DND-41 (cell line): ENCODE results near the gene ZNF574.
A peak's percentile ranks its signal among the peaks of the same experiment; 100 is the strongest.

Source experiments
- ATAC-seq: fragments of 200-7000 bp; cut with Tn5 transposase; 3 replicates; pipeline ENCODE4 v1.9.1; 2021; ENCODE audit warnings: low read depth; ENCODE audit not compliant: insufficient read depth
- DNase-seq: peaks from one replicate; pipeline ENCODE4 v3.0.0-alpha.2; 2020
- H2AFZ ChIP-seq: 2 replicates; pipeline ENCODE4 v1.6.0; 2012; ENCODE audit warnings: low read depth, low read length
- H3K27ac ChIP-seq: 2 replicates; pipeline ENCODE4 v1.5.1; 2012; ENCODE audit warnings: low read length, inconsistent platforms
- H3K27me3 ChIP-seq: fragments of 200-600 bp; sonication (generic); 2 replicates; pipeline ENCODE4 v1.6.0; 2012; ENCODE audit warnings: low read length, mild to moderate bottlenecking, inconsistent platforms; ENCODE audit not compliant: insufficient read depth, poor library complexity
- H3K36me3 ChIP-seq: 2 replicates; pipeline ENCODE4 v1.5.1; 2012; ENCODE audit warnings: low read length, inconsistent platforms; ENCODE audit not compliant: insufficient read depth
- H3K4me1 ChIP-seq: 2 replicates; pipeline ENCODE4 v1.5.1; 2012; ENCODE audit warnings: mild to moderate bottlenecking, low read length; ENCODE audit not compliant: insufficient read depth
- H3K4me2 ChIP-seq: 2 replicates; pipeline ENCODE4 v1.6.0; 2012; ENCODE audit warnings: mild to moderate bottlenecking, moderate library complexity, low read length, inconsistent platforms; ENCODE audit not compliant: insufficient read depth
- H3K4me3 ChIP-seq, 2 experiments: fragments of 200-600 bp in 1 of 2; shearing (Covaris generic) in 1 of 2; 2 replicates each; pipeline ENCODE4 v1.5.1; 2012 to 2016; ENCODE audit warnings: inconsistent platforms in 2 of 2, low read length in 2 of 2, mild to moderate bottlenecking in 2 of 2, low read depth in 1 of 2, moderate library complexity in 1 of 2
- H3K79me2 ChIP-seq: 2 replicates; pipeline ENCODE4 v1.6.0; 2012; ENCODE audit warnings: low read length, inconsistent platforms; ENCODE audit not compliant: insufficient read depth
- H3K9ac ChIP-seq: 2 replicates; pipeline ENCODE4 v1.6.0; 2012; ENCODE audit warnings: low read depth, mild to moderate bottlenecking, inconsistent platforms, low read length, moderate library complexity
- H3K9me3 ChIP-seq: 2 replicates; pipeline ENCODE4 v1.5.1; 2012; ENCODE audit warnings: low read length, moderate library complexity, mild to moderate bottlenecking, inconsistent platforms; ENCODE audit not compliant: insufficient read depth, severe bottlenecking
- H4K20me1 ChIP-seq: 2 replicates; pipeline ENCODE4 v1.6.0; 2012; ENCODE audit warnings: low read length; ENCODE audit not compliant: insufficient read depth
- CTCF ChIP-seq: IDR thresholded peaks from 2 replicates; pipeline ENCODE4 v1.5.1; 2012; ENCODE audit warnings: borderline replicate concordance, low read length, moderate library complexity, mild to moderate bottlenecking; ENCODE audit not compliant: poor library complexity, severe bottlenecking; ENCODE audit errors: extremely low read depth
- EZH2 ChIP-seq: IDR thresholded peaks from 3 replicates; pipeline ENCODE4 v1.6.1; 2012; ENCODE audit warnings: borderline replicate concordance, low read depth, mild to moderate bottlenecking, moderate library complexity, low read length, inconsistent platforms; ENCODE audit not compliant: severe bottlenecking

ZNF574 gene

GRCh38 chr19:42075616-42076379 lies at the start of gene ZNF574:
Gene ZNF574 (plus strand): TSS chr19:42076166. CDS start chr19:42078607, 2,441 bp downstream.
- H2AFZ ChIP-seq: peak within 1 kb of the TSS; percentile 78
- ATAC-seq: peak; percentile 97
- peaks cover 33% of the 10 kb centered on the region for H3K36me3 ChIP-seq
- TF ChIP-seq CTCF: no peak
- TF ChIP-seq EZH2: no peak
- peak within 1 kb of the TSS; percentile 92 to 94 for H3K4me3 ChIP-seq
- H3K4me2 ChIP-seq: peak within 1 kb of the TSS; percentile 90
- peaks cover 44% of the 10 kb centered on the region for H4K20me1 ChIP-seq
- no peaks in the 10 kb centered on the region for H3K9me3 ChIP-seq
- H3K27me3 ChIP-seq: no peaks in the 10 kb centered on the region
- peak within 1 kb of the TSS; percentile 94 for H3K27ac ChIP-seq
- H3K79me2 ChIP-seq: peaks cover 58% of the 10 kb centered on the region
- peaks cover 26% of the 10 kb centered on the region for H3K4me1 ChIP-seq
- DNase-seq: peak; percentile 99
- H3K9ac ChIP-seq: peak within 1 kb of the TSS; percentile 83

- H3K79me2 ChIP-seq: no peaks in the 10 kb centered on the region
- no peak overlapping the region for H3K27ac ChIP-seq
- peak overlapping the region in 1 of 2 experiments; percentile 11; a peak in 1 of 4 replicates for H3K4me3 ChIP-seq
- H2AFZ ChIP-seq: no peak overlapping the region
- no peak overlapping the region for H3K4me2 ChIP-seq
- no peaks in the 10 kb centered on the region for H3K9me3 ChIP-seq
- H3K9ac ChIP-seq: no peak overlapping the region
- no peaks in the 10 kb centered on the region for H3K27me3 ChIP-seq
- H3K4me1 ChIP-seq: no peaks in the 10 kb centered on the region
- H4K20me1 ChIP-seq: no peaks in the 10 kb centered on the region
- DNase-seq (peak; percentile 59), ATAC-seq (no peak)
- no peaks in the 10 kb centered on the region for H3K36me3 ChIP-seq
- TF ChIP-seq CTCF (peak; percentile 92), EZH2 (no peak)
Observed at GRCh38 chr19:42028304-42029216, 47.4 kb upstream of the ZNF574 start.

- ATAC-seq: no peak
- no peak for TF ChIP-seq CTCF
- no peak for TF ChIP-seq EZH2
- H3K36me3 ChIP-seq: no peaks in the 10 kb centered on the region
Observed at GRCh38 chr19:42030645-42031440, 45.1 kb upstream of the ZNF574 start.

More at GRCh38 chr19:42030645-42031440, 45.1 kb upstream of the ZNF574 start:
- Histone ChIP-seq H4K20me1 (no peaks in the 10 kb centered on the region), H3K4me2 (no peak overlapping the region), H3K27me3 (no peaks in the 10 kb centered on the region), H3K27ac (no peak overlapping the region), H3K79me2 (no peaks in the 10 kb centered on the region), H3K4me1 (peaks cover 9% of the 10 kb centered on the region), H3K9ac (no peak overlapping the region), H3K9me3 (no peaks in the 10 kb centered on the region), H2AFZ (no peak overlapping the region), H3K4me3 (no peak overlapping the region)
- no peak for DNase-seq
